Measurements from ENCODE around the gene GCHFR. TPM values are rescaled to one million over a fixed set of nuclear protein-coding genes. Genes with fewer than 3 reads are reported as not detected.

The GCHFR gene
- total RNA-seq, 1 donor from 2014 or later = 44.7 TPM

DNA sequence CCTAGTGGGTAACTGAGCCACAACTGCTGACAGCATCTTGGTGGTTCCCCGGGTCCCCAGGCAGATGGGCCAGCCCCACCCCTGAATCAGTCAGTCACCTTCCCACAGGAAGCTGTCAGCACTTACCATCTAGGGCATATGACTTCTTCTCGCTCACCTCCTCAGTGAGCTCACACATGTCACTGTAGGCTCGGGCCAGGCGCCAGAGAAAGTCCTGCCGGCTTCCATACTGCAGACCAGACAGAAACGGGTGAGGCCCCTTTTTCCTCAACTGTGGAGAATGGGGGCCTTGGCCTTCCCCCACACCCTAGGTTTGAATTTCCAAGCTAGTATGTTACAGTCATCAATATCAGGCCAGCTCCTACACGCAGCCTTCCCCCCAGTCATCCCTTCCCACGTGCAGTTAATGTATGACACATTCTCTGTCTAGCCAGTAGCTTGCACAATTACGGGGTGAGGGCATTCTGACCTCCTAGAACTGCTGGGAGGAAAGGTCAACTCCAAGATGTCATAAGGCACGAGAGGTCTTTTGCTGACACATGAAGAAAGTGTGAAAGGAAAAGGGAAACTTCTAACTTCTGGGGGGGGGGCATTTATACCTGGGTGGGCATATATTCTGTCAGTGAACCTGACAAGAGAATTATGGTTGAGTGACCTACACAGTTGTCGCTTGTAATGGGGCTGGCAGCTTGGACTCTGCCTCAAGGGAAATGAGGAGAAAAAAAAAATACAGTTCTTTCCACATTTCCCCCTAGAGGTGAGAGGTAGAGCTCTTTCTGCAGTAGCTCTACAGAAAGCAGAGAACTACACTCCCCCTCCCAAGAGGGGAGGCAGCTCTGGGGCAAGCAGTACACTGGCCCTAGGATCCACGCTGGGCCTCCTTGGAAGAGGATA, 19.7 kb upstream of the GCHFR start:
- intact Hi-C loops (cut with micrococcal nuclease) = loop anchor here (1.0 kb wide), 2 partner anchors 11 to 49 kb away; partner anchors contain the start of genes RAD51 and RMDN3
- peak overlapping the region; percentile 42 for H3K4me3 Mint-ChIP-seq (ENCODE audit: low read depth)
- no peaks in the 10 kb centered on the region for H3K27me3 Mint-ChIP-seq (ENCODE audit: low read depth)
- H3K9me3 Mint-ChIP-seq = no peaks in the 10 kb centered on the region
- H3K36me3 Mint-ChIP-seq (ENCODE audit: low read depth) = peaks cover 58% of the 10 kb centered on the region
- H3K4me1 Mint-ChIP-seq (ENCODE audit: low read depth) = peaks cover 24% of the 10 kb centered on the region
- peak; percentile 63 for DNase-seq (ENCODE audit: low spot score)
- H3K27ac Mint-ChIP-seq = peak overlapping the region; percentile 92

DNA sequence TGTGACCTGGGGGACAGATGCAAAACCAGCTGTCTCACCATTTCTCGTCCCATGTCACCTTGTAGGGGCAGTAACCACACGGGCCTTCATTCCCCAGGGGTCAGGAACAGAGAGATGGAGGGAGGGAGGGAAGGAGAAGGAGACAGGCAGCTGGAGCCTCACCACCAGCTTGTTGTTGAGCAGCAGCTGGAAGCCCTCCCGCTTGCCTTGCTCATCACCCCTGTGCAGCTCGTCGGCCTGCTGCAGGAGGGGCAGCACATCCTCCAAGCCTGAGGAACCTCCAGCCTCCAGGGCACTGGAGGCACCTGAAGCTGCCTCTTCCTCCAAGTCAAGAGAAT, 19.1 kb upstream of the GCHFR start:
- no peak for DNase-seq (ENCODE audit: low spot score)
- Mint-ChIP-seq H3K4me1 (ENCODE audit: low read depth) (peaks cover 24% of the 10 kb centered on the region), H3K36me3 (ENCODE audit: low read depth) (peaks cover 62% of the 10 kb centered on the region), H3K4me3 (ENCODE audit: low read depth) (no peak overlapping the region), H3K9me3 (no peaks in the 10 kb centered on the region), H3K27me3 (ENCODE audit: low read depth) (no peaks in the 10 kb centered on the region), H3K27ac (peak overlapping the region; percentile 92)
- intact Hi-C loops (cut with micrococcal nuclease) = loop anchor here (1.0 kb wide), 2 partner anchors 11 to 49 kb away; partner anchors contain the start of genes RAD51 and RMDN3

DNA sequence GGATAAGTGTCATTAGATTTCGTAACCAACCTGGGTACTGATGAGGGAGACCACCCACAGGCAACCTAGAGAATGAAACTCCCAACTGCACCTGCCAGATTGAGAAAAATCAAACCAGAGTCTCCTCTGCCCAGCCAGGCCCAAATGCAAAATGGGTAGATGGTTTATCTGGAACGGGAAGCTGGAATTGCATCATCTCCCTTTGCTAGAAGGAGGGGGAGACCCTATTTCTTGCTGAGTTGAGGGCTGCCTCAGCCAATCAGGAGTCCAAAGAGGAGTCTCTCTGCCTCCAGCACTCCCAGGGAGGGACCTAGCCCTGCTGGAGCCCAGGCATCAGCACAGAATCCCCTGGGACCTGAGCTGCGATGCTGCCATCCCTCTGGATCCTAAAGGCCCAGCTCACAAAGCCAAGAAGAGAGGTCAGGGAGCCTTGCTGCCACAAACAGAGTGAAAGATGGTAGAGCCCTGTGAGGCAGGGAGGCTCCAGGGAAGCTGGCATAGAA, 16.9 kb upstream of the GCHFR start:
- Mint-ChIP-seq H3K36me3 (ENCODE audit: low read depth) (peaks cover 68% of the 10 kb centered on the region), H3K9me3 (no peaks in the 10 kb centered on the region), H3K4me3 (ENCODE audit: low read depth) (no peak overlapping the region), H3K27ac (no peak overlapping the region), H3K27me3 (ENCODE audit: low read depth) (no peaks in the 10 kb centered on the region), H3K4me1 (ENCODE audit: low read depth) (peaks cover 25% of the 10 kb centered on the region)
- DNase-seq (ENCODE audit: low spot score) = no peak
- intact Hi-C loops (cut with micrococcal nuclease) = no loop called here

DNA sequence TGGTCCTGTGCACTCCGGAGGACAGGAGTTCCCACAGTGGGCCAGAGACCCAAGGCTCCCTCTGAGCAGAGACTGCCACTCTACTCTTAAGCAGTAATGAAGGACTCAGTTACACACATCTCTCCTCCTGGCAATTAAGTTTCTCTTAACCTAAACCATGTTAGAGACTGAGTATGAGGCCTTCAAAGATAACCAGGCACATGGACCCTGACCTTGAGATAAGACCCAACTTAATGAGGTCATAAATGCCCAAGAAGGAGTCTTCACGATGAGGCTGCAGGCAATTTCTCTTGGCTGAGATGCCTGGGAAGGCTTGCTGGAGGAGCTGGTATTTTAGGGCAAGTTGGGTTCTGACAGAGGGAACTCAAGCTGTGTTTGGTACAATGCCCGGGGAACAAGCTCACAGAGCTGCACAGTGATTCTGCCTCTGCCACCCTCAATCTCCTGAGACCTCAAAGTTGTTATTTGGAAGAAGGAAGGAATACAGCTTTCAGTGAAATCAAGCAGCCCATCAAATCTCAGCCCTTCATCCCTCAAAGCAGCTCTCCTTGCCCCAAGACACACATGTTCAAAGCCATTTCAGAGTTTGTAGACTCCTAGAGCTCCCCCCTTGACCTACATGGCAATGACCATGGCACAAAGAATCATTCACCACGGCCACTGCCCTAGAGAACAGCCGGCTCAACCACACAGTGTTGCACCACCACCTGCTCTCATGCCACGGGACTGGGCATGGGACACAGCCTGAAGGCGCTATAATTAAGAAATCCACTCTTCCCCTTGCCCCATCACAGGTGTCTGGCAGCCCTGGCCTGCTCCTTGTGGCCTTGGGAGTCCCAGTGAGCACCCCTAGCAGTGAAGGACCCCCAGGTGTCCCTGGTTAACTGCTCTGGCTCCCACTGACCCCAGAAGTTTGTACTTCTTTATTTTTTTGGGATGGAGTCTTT, 15.9 kb upstream of the GCHFR start:
- no peak for DNase-seq (ENCODE audit: low spot score)
- no peak overlapping the region for H3K4me3 Mint-ChIP-seq (ENCODE audit: low read depth)
- H3K36me3 Mint-ChIP-seq (ENCODE audit: low read depth) = peaks cover 69% of the 10 kb centered on the region
- intact Hi-C loops (cut with micrococcal nuclease) = no loop called here
- no peaks in the 10 kb centered on the region for H3K9me3 Mint-ChIP-seq
- peaks cover 29% of the 10 kb centered on the region for H3K4me1 Mint-ChIP-seq (ENCODE audit: low read depth)
- H3K27me3 Mint-ChIP-seq (ENCODE audit: low read depth) = no peaks in the 10 kb centered on the region
- H3K27ac Mint-ChIP-seq = peak overlapping the region; percentile 42

- no peak overlapping the region for H3K27ac Mint-ChIP-seq
- H3K36me3 Mint-ChIP-seq (ENCODE audit: low read depth) = peaks cover 64% of the 10 kb centered on the region
- peaks cover 29% of the 10 kb centered on the region for H3K4me1 Mint-ChIP-seq (ENCODE audit: low read depth)
- H3K4me3 Mint-ChIP-seq (ENCODE audit: low read depth) = no peak overlapping the region
- intact Hi-C loops (cut with micrococcal nuclease) = no loop called here
- H3K9me3 Mint-ChIP-seq = no peaks in the 10 kb centered on the region
- H3K27me3 Mint-ChIP-seq (ENCODE audit: low read depth) = no peaks in the 10 kb centered on the region
- DNase-seq (ENCODE audit: low spot score) = no peak
Measured at GRCh38 chr15:40749151-40749630, 14.7 kb upstream of the GCHFR start.

- Mint-ChIP-seq H3K27ac (no peak overlapping the region), H3K36me3 (ENCODE audit: low read depth) (peaks cover 48% of the 10 kb centered on the region), H3K4me1 (ENCODE audit: low read depth) (peaks cover 27% of the 10 kb centered on the region), H3K9me3 (no peaks in the 10 kb centered on the region), H3K4me3 (ENCODE audit: low read depth) (no peak overlapping the region), H3K27me3 (ENCODE audit: low read depth) (no peaks in the 10 kb centered on the region)
- intact Hi-C loops (cut with micrococcal nuclease) = no loop called here
- DNase-seq (ENCODE audit: low spot score) = no peak
Measured at GRCh38 chr15:40750885-40751284, 13.0 kb upstream of the GCHFR start.

GRCh38 chr15:40751745-40752144, 12.1 kb upstream of the GCHFR start:
- H3K9me3 Mint-ChIP-seq = no peaks in the 10 kb centered on the region
- H3K4me3 Mint-ChIP-seq (ENCODE audit: low read depth) = no peak overlapping the region
- no peak overlapping the region for H3K27ac Mint-ChIP-seq
- DNase-seq (ENCODE audit: low spot score) = no peak
- peaks cover 27% of the 10 kb centered on the region for H3K4me1 Mint-ChIP-seq (ENCODE audit: low read depth)
- intact Hi-C loops (cut with micrococcal nuclease) = no loop called here
- H3K36me3 Mint-ChIP-seq (ENCODE audit: low read depth) = peaks cover 45% of the 10 kb centered on the region
- no peaks in the 10 kb centered on the region for H3K27me3 Mint-ChIP-seq (ENCODE audit: low read depth)

- H3K36me3 Mint-ChIP-seq (ENCODE audit: low read depth) = peaks cover 30% of the 10 kb centered on the region
- H3K27ac Mint-ChIP-seq = peak overlapping the region; percentile 98
- DNase-seq (ENCODE audit: low spot score) = no peak
- no peaks in the 10 kb centered on the region for H3K27me3 Mint-ChIP-seq (ENCODE audit: low read depth)
- H3K4me1 Mint-ChIP-seq (ENCODE audit: low read depth) = peaks cover 27% of the 10 kb centered on the region
- H3K9me3 Mint-ChIP-seq = no peaks in the 10 kb centered on the region
- peak overlapping the region; percentile 94 for H3K4me3 Mint-ChIP-seq (ENCODE audit: low read depth)
- intact Hi-C loops (cut with micrococcal nuclease) = loop anchor here (2.0 kb wide), 1 partner anchor 60 kb away; the partner anchor contains the start of gene RAD51
Measured at GRCh38 chr15:40754574-40754882, 9.3 kb upstream of the GCHFR start.

DNA sequence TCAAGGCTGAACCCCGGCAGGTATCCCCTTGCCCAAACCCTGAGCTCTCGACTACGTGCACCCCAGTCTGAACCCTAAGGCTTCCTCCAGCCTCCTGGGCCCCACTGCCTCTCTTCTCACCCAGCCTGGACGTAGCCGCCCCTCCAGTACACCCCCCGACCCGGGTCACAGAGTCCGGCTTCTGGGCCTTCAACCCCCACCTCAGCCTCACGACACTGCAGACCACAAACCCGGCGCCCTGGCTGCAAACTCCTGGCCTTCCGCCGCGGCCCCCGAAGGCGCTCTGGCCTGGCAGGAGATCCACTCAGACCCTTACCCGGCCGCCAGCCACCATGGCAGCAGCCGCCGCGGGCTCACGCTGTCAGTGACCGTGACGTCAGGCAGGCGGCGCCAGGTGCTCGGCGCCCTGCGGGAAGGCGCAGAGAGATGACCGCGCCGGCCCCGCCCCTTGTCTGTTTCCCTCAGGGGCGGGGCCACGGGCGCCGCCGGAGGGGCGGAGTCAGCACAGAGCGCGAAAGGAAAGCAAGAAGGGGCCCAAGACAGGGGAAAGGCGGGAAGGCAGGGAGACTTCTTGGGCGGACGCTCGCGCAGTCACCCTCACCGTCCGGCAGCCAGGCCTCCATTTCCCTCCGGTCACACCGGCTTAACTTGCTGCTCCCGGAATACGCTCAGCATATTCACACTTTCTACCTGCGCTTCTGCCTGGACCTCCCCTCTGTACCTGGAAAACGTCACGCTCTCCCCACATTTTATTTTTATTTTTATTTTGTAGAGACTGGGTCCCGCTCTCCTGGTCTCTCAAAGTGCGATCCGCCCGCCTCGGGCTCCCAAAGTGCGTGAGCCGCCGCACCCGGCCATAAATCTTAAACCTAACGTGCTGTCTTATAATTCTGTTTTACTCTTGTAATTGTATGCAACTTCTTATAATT, 8.7 kb upstream of the GCHFR start, which contains the start of gene RMDN3:
TSS of gene RMDN3 (minus strand) at position 372 of the 929 bp plus-strand sequence. CDS start 471 bp downstream, outside the sequence.
- intact Hi-C loops (cut with micrococcal nuclease) = loop anchor here (1.0 to 5.0 kb wide), 5 partner anchors 8 to 137 kb away; partner anchors contain the start of genes DNAJC17, RAD51, VPS18 and ZFYVE19
- peaks cover 26% of the 10 kb centered on the region for H3K36me3 Mint-ChIP-seq (ENCODE audit: low read depth)
- peak within 1 kb of the TSS; percentile 94 for H3K4me3 Mint-ChIP-seq (ENCODE audit: low read depth)
- no peaks in the 10 kb centered on the region for H3K27me3 Mint-ChIP-seq (ENCODE audit: low read depth)
- no peaks in the 10 kb centered on the region for H3K9me3 Mint-ChIP-seq
- H3K27ac Mint-ChIP-seq = peak within 1 kb of the TSS; percentile 98
- peaks cover 27% of the 10 kb centered on the region for H3K4me1 Mint-ChIP-seq (ENCODE audit: low read depth)
- peak; percentile 93 for DNase-seq (ENCODE audit: low spot score)

- intact Hi-C loops (cut with micrococcal nuclease) = loop anchor here (1.0 to 5.0 kb wide), 5 partner anchors 7 to 136 kb away; partner anchors contain the start of genes DNAJC17, RAD51, VPS18 and ZFYVE19
- Mint-ChIP-seq H3K4me1 (ENCODE audit: low read depth) (peaks cover 27% of the 10 kb centered on the region), H3K9me3 (no peaks in the 10 kb centered on the region), H3K27me3 (ENCODE audit: low read depth) (no peaks in the 10 kb centered on the region), H3K36me3 (ENCODE audit: low read depth) (peaks cover 21% of the 10 kb centered on the region), H3K4me3 (ENCODE audit: low read depth) (peak overlapping the region; percentile 94), H3K27ac (peak overlapping the region; percentile 98)
- DNase-seq (ENCODE audit: low spot score) = no peak
Measured at GRCh38 chr15:40755812-40756208, 8.1 kb upstream of the GCHFR start.

GRCh38 chr15:40756938-40757337, 6.9 kb upstream of the GCHFR start:
- Mint-ChIP-seq H3K27ac (no peak overlapping the region), H3K36me3 (ENCODE audit: low read depth) (peaks cover 10% of the 10 kb centered on the region), H3K4me1 (ENCODE audit: low read depth) (peaks cover 26% of the 10 kb centered on the region), H3K4me3 (ENCODE audit: low read depth) (peak overlapping the region; percentile 30), H3K27me3 (ENCODE audit: low read depth) (no peaks in the 10 kb centered on the region), H3K9me3 (no peaks in the 10 kb centered on the region)
- intact Hi-C loops (cut with micrococcal nuclease) = loop anchor here (5.0 kb wide), 1 partner anchor 135 kb away; the partner anchor contains the start of gene VPS18
- no peak for DNase-seq (ENCODE audit: low spot score)
